K562 treated with DMSO at 1 percent for 4 hours (cell line): ENCODE measurements around the gene KLRF2. TPM values are rescaled to one million over a fixed set of nuclear protein-coding genes. Genes with fewer than 3 reads are reported as not detected.

Source experiments
- total RNA-seq: library from RNA; unstranded; fragments of 300-600 nt; gene quantifications from 2 replicates; pipeline ENCODE4 v1.2.3, GENCODE V29; 2022; ENCODE audit not compliant: insufficient read depth

Gene KLRF2, protein sequence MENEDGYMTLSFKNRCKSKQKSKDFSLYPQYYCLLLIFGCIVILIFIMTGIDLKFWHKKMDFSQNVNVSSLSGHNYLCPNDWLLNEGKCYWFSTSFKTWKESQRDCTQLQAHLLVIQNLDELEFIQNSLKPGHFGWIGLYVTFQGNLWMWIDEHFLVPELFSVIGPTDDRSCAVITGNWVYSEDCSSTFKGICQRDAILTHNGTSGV
- not detected in 2 replicates for total RNA-seq

GRCh38 chr12:9881246-9881645, at the start of gene KLRF2:
KLRF2 (plus strand) TSS chr12:9881489; CDS start chr12:9881596, 107 bp downstream.

GRCh38 chr12:9869307-9870161, 11.8 kb upstream of the KLRF2 start, which contains the start of gene CLEC2B:
CLEC2B (minus strand) TSS chr12:9869354.

DNA sequence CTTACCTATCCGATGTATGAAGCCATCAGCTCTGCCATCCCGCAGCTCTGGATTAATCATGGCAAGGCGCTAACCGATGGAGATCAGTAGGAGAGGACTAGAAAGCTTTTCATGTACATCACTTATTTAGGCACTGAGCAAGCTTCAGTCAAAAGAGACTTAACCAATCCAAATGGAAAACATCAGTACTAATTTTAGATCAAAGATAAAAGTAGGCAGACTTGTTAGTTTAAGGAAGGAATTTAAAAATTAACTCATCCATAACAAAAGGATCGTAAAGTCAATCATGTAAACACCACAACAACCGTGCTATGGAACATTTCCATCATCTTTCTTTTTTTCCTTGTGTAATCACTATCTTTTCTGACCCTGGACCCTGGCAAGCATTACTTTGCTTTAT, 51.0 kb downstream of the KLRF2 start, which contains the start of gene CLEC2A:
TSS of gene CLEC2A (minus strand) at position 101 of the 400 bp plus-strand sequence. CDS start at position 60, 41 bp downstream.

Other genes with a start within 250 kb of the KLRF2 start
- gene CLEC2D, start 211.8 kb upstream of the KLRF2 start, total RNA-seq, result 1.5 and 1.7 TPM in 2 replicates
- gene CLECL1, start 148.4 kb upstream of the KLRF2 start, total RNA-seq, result not detected in 2 replicates
- 1.1 and 3.2 TPM in 2 replicates for gene CD69, start 120.6 kb upstream of the KLRF2 start, total RNA-seq
- gene KLRF1, start 54.0 kb upstream of the KLRF2 start, total RNA-seq, result not detected in 2 replicates
- gene CLEC2B, start 12.1 kb upstream of the KLRF2 start, total RNA-seq, result 0.90 TPM in 1 of 2 replicates, not detected in the other
- not detected in 2 replicates for gene CLEC2A, start 50.9 kb downstream of the KLRF2 start, total RNA-seq
- gene CLEC12A, start 89.9 kb downstream of the KLRF2 start, total RNA-seq, result not detected in 2 replicates
- not detected in 2 replicates for gene CLEC1B, start 117.6 kb downstream of the KLRF2 start, total RNA-seq
- not detected in 2 replicates for gene CLEC12B, start 129.1 kb downstream of the KLRF2 start, total RNA-seq
- gene CLEC9A, start 149.2 kb downstream of the KLRF2 start, total RNA-seq, result not detected in 2 replicates
- not detected in 2 replicates for gene CLEC1A, start 217.5 kb downstream of the KLRF2 start, total RNA-seq
- not detected in 2 replicates for gene CLEC7A, start 248.7 kb downstream of the KLRF2 start, total RNA-seq